T-helper 2 cell treated with Interferon-gamma antibody and Interleukin-4, amounts not matched to agents 5 μg/mL and 100 μg/mL, for 36 hours (primary cell): Measurements from ENCODE around the gene MCF2L2.
A peak's percentile ranks its signal among the peaks of the same experiment; 100 is the strongest.
"Not testable (repeated sequence)": the region's sequence is repeated elsewhere in the genome, so short reads cannot be mapped to it uniquely, and the experiment has no call there.

Source experiments
- DNase-seq: peaks from one replicate; pipeline ENCODE4 v3.0.0; 2021; ENCODE audit warnings: low spot score
- H3K27ac Mint-ChIP-seq: one replicate; pipeline ENCODE4 v1.8.0; 2021; ENCODE audit warnings: mild to moderate bottlenecking, mixed read lengths
- H3K27me3 Mint-ChIP-seq: one replicate; pipeline ENCODE4 v1.8.0; 2021; ENCODE audit warnings: low read depth, mixed read lengths
- H3K36me3 Mint-ChIP-seq: one replicate; pipeline ENCODE4 v1.8.0; 2021; ENCODE audit warnings: low read depth, mixed read lengths
- H3K4me1 Mint-ChIP-seq: one replicate; pipeline ENCODE4 v1.8.0; 2021; ENCODE audit warnings: low read depth, mixed read lengths
- H3K4me3 Mint-ChIP-seq: one replicate; pipeline ENCODE4 v1.8.0; 2022; ENCODE audit warnings: mild to moderate bottlenecking, moderate library complexity, mixed read lengths
- H3K9me3 Mint-ChIP-seq: one replicate; pipeline ENCODE4 v1.8.0; 2021; ENCODE audit warnings: mixed read lengths

MCF2L2 gene

DNA sequence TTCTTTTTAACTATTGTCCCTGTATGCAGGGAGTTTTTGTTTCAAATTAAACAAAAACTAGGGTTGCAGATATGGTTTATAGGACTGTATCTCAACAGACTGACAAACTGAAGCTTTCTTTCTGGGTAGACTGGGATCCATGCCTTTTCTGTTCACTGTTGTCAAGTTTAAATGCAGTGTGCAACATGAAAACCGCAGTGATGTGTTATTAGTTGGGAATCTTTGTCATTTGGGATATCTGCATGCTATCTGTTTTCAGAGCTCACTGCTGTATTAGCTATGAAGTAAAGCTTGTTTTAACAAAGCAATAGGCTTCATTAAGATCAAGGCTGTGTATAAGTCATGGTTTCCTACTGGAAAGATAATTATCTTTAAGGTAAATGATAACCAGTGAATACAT is 21.4 kb upstream of the MCF2L2 start:
- H3K4me3 Mint-ChIP-seq, result no peak overlapping the region
- H3K9me3 Mint-ChIP-seq, result peaks cover under 1% of the 10 kb centered on the region
- no peak for DNase-seq

DNA sequence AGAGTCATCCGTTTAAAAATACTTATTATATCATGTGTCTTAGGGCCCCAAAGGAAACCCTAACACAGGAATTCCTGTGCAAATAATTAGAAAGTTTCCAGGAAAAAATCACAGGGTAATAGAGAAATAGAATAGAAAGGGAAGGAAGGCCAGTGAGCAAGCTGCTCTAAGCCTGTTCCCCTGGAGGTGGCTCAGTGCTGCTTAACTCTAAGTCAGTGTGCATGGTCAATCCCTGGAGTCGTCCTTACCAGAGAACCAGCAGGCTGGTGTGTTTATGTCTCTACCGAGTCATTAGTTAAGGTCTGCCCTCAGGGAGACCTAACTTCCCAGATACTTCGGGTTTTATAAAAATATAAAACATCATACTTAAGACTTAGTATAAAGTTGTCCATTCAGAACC is 21.0 kb upstream of the MCF2L2 start:
- Mint-ChIP-seq H3K27ac (no peak overlapping the region), H3K4me1 (peaks cover 16% of the 10 kb centered on the region), H3K4me3 (no peak overlapping the region), H3K36me3 (peaks cover 6% of the 10 kb centered on the region), H3K9me3 (peaks cover 4% of the 10 kb centered on the region), H3K27me3 (no peaks in the 10 kb centered on the region)
- no peak for DNase-seq

More for the DNA sequence above, 21.4 kb upstream of the MCF2L2 start:
- H3K27ac Mint-ChIP-seq, result no peak overlapping the region
- peaks cover 7% of the 10 kb centered on the region for H3K36me3 Mint-ChIP-seq
- H3K27me3 Mint-ChIP-seq, result no peaks in the 10 kb centered on the region
- peaks cover 16% of the 10 kb centered on the region for H3K4me1 Mint-ChIP-seq

DNA sequence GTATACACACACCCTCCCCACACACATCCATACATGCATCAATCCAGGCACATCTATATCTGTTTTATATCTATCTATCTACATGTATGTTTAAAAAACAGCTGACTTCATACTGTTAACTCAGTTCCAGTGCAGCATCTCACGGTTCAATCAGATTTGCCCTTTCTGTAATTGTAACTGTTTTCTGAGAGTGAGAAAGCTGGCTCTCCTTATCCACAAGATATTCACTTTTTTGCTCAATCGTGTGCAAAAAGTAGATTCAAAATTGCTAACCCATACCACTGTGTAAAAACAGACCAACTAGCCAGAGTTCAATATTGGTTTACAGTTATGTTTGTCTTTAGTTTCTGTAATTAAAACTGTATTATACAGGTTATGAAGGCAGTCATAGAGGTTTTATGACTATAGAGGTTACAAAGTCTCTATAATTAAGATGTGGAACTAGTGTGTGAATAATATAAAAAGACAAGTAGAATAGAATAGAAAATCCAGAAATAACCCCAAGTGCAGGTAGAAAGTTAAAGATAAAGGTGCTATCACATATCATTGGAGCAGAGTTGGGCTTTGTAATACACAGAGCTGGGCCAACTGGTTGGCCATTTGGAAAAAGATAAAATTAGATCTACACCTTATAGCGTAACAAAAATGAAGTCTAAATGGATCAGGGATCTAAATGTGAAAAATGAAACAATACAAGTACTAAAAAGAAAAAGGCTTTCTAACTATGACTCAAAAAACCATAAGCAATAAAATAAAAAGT is 20.1 kb upstream of the MCF2L2 start:
- Mint-ChIP-seq H3K4me3 (peak overlapping the region; percentile 94), H3K9me3 (peaks cover 13% of the 10 kb centered on the region), H3K36me3 (peaks cover 7% of the 10 kb centered on the region), H3K4me1 (peaks cover 16% of the 10 kb centered on the region), H3K27ac (no peak overlapping the region), H3K27me3 (no peaks in the 10 kb centered on the region)
- DNase-seq, result no peak

DNA sequence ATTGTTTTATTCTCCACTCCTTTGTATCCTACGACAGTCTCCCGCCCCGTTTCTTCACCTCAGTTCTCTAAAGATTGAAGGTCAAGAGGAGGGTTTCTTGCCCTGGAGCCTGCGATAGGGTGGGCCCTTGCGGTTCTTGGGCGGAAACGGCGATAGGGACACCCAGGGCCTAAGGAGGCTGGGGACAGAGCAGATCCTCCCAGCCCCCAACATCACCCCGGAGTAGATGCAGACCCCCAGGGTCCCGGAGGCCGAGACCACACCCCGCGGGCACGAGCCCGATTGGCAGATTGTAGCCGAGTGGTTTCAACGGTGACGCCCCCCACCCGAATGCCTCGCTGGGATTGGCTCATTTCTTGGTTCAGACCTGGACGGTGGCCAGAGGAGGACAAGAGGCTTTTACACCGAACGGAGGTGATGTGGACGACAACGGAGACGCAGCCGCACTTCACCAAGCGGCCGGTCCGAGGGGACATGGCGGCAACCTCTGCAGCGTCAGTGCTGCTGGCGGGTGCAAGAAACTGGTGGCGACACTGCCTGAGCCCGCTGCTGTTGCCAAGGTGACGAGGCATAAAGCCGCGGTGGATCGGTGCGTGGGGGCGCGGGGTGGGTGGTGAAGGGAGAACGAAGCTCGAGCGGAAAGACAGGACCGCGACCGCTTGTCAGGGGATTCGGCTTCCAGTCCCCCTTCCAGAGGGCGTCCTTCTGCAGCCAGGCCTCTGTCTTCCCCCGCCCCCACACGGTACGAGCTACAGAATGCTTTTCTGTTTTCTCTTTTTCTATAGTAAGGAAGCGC is 19.0 kb upstream of the MCF2L2 start:
- Mint-ChIP-seq H3K27me3 (peaks cover 8% of the 10 kb centered on the region), H3K36me3 (peaks cover 12% of the 10 kb centered on the region), H3K27ac (peak overlapping the region; percentile 83), H3K4me1 (peaks cover 16% of the 10 kb centered on the region), H3K9me3 (peaks cover 24% of the 10 kb centered on the region), H3K4me3 (peak overlapping the region; percentile 94)
- DNase-seq, result peak; percentile 82

DNA sequence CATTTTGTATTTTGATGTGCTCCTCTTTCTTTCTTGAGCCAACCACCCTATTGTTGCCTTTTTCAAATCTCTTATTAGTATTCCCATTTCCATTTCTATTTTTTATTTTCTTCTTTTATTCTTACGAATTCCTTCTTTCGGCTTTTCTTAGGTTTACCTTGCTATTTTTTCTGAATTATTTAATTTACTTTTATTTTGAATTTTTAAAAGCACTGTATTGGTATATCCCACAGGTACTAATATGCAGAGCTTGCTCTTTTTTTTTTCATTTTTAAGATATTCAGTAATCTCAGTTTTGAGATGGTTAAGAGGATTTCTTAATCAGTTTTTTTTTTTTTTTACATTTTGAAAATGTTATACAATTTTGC is 18.4 kb upstream of the MCF2L2 start:
- Mint-ChIP-seq H3K27ac (peak overlapping the region; percentile 83), H3K4me3 (peak overlapping the region; percentile 94), H3K9me3 (peaks cover 30% of the 10 kb centered on the region), H3K27me3 (peaks cover 10% of the 10 kb centered on the region), H3K36me3 (peaks cover 8% of the 10 kb centered on the region), H3K4me1 (peaks cover 16% of the 10 kb centered on the region)
- no peak for DNase-seq

DNA sequence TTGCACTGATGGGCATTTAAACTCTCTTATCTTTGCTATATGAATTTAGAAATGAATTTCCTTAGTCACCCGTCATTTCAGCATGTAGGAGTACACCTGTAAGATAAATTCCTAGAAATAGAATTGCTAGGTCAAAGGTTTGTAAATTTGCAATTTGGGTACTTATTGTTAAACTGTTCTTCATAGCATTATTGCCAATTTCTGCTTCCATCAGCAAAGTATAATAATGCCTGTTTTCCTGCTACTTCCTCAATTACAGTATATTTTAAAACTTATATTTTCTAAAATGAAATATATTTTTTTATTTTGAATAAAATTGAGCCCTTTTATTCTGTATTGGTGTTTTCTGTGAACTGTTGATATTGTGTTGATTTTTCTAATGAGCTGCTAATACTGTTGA is 16.3 kb upstream of the MCF2L2 start:
- Mint-ChIP-seq H3K36me3 (peaks cover 8% of the 10 kb centered on the region), H3K4me3 (no peak overlapping the region), H3K27me3 (peaks cover 11% of the 10 kb centered on the region), H3K4me1 (peaks cover 18% of the 10 kb centered on the region), H3K9me3 (peaks cover 43% of the 10 kb centered on the region), H3K27ac (no peak overlapping the region)
- DNase-seq, result no peak

DNA sequence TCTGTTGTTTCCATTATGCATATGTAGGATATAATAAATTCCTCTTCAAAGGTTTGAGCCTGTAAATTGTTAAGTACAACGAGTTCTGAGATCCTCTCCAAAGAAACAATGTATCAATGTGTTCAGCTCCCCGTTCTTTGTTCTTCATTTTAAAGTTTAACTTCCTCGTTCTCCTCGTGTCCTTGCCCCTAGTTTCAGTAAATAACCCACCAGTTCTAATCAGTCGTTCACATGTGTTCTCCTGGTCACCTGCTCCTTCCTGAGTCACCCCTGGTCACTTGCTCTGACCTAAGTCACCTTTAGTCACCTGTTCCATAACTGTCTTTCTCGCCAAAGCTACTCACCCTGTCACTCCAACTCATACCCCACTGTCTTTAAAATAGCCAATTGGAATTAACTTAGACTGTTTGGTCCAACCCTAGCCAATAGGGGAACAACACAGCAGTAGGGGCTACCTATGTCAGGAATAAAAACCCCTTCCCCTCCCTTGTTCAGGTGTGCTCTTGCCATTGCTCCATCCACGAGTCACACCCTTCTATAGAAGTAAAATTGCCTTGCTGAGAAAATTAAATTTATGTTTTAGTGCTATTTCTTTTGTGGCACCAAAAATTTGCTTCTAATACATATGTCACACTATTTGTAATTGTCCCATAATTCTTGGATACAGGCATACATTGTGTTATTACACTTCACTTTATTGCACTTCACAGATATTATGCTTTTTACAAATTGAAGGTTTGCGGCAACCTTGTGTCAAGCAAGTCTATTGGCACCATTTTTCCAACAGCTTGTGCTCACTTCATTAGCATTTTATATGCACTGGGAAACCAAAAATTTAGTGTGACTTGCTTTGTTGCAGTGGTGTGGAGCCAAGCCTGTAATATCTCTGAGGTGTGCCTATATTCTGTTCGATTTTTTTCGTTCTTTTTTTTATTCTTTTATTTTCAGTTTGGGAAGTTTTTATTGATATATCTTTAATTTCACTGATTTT is 15.3 kb upstream of the MCF2L2 start:
- DNase-seq, result no peak
- Mint-ChIP-seq H3K4me3 (no peak overlapping the region), H3K36me3 (peaks cover 8% of the 10 kb centered on the region), H3K27me3 (peaks cover 11% of the 10 kb centered on the region), H3K9me3 (peaks cover 43% of the 10 kb centered on the region), H3K27ac (no peak overlapping the region), H3K4me1 (peaks cover 20% of the 10 kb centered on the region)

DNA sequence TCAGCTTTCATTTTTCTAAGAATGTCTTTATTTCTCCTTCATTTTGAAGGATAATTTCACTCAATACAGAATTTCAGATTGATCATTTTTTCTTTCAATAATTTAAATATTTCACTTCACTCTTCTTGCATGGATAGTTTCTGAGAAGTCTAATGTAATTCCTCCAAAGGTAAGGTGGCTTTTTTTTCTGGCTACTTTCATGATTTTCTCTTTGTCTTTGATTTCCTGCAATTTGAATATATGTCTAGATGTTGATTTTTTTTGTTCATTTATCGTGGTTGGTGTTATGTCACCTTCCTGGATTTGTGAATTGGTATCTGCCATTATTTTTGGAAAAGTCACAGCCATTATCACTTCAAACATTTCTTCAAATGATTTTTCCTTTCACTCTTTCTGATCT is 14.6 kb upstream of the MCF2L2 start:
- no peak overlapping the region for H3K4me3 Mint-ChIP-seq
- H3K4me1 Mint-ChIP-seq, result peaks cover 20% of the 10 kb centered on the region
- peaks cover 43% of the 10 kb centered on the region for H3K9me3 Mint-ChIP-seq
- H3K27me3 Mint-ChIP-seq, result peaks cover 11% of the 10 kb centered on the region
- no peak for DNase-seq
- H3K27ac Mint-ChIP-seq, result no peak overlapping the region
- H3K36me3 Mint-ChIP-seq, result peaks cover 8% of the 10 kb centered on the region

DNA sequence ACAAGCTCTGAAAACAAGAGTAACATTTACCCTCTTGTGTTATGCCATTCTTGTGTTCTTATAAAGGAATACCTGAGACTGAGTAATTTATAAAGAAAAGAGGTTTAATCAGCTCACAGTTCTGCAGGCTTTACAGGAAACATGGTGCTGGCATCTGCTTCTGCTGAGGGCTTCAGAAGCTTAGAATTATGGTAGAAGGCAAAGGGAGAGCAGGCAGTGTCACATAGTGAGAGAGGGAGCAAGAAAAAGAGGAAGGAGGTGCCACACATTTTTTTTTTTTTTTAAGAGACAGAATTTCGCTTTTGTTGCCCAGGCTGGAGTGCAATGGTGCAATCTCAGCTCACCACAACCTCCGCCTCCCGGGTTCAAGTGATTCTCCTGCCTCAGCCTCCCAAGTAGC is 12.1 kb upstream of the MCF2L2 start:
- Mint-ChIP-seq H3K9me3 (peaks cover 43% of the 10 kb centered on the region), H3K27me3 (peaks cover 11% of the 10 kb centered on the region), H3K4me1 (peaks cover 40% of the 10 kb centered on the region)
- H3K27ac Mint-ChIP-seq, H3K36me3 Mint-ChIP-seq, DNase-seq, H3K4me3 Mint-ChIP-seq: not testable (repeated sequence)

DNA sequence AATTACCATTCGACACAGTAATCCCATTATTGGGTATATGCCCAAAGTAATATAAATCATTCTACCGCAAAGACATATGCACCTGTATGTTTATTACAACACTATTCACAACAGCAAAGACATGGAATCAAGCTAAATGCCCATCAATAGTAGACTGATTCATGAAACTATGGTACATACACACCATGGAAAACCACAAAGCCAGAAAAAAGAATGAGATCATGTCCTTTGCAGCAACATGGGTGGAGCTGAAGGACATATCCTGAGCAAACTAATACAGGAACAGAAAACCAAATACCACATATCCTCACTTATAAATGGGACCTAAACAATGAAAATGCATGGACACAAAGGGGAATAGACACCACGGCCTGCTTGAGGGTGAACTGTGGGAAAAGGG is 11.1 kb upstream of the MCF2L2 start:
- Mint-ChIP-seq H3K27ac (no peak overlapping the region), H3K27me3 (peaks cover 11% of the 10 kb centered on the region), H3K4me1 (peaks cover 49% of the 10 kb centered on the region), H3K36me3 (peaks cover 8% of the 10 kb centered on the region), H3K9me3 (peaks cover 40% of the 10 kb centered on the region), H3K4me3 (no peak overlapping the region)
- no peak for DNase-seq

DNA sequence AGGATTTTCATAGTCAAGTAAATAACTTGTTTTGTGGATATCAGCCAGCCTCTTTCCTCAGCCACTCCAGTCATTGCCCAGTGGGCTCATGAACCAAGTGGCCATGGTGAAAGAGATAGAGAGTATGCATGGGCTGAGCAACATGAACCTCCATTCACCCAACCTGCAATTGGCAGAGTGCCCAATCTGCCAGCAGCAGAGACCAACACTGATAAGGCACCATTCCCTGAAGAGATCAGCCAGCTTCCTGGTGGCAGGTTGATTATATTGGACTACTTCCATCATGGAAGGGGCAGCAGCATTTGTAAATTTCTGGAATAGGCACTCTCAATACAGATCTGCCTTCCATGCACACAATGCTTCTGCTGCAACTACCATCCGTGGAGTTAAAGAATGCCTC is 10.3 kb upstream of the MCF2L2 start:
- H3K27ac Mint-ChIP-seq, result no peak overlapping the region
- H3K4me3 Mint-ChIP-seq, result no peak overlapping the region
- no peak for DNase-seq
- H3K9me3 Mint-ChIP-seq, result peaks cover 32% of the 10 kb centered on the region
- peaks cover 50% of the 10 kb centered on the region for H3K4me1 Mint-ChIP-seq
- peaks cover 11% of the 10 kb centered on the region for H3K27me3 Mint-ChIP-seq
- H3K36me3 Mint-ChIP-seq, result peaks cover 7% of the 10 kb centered on the region

DNA sequence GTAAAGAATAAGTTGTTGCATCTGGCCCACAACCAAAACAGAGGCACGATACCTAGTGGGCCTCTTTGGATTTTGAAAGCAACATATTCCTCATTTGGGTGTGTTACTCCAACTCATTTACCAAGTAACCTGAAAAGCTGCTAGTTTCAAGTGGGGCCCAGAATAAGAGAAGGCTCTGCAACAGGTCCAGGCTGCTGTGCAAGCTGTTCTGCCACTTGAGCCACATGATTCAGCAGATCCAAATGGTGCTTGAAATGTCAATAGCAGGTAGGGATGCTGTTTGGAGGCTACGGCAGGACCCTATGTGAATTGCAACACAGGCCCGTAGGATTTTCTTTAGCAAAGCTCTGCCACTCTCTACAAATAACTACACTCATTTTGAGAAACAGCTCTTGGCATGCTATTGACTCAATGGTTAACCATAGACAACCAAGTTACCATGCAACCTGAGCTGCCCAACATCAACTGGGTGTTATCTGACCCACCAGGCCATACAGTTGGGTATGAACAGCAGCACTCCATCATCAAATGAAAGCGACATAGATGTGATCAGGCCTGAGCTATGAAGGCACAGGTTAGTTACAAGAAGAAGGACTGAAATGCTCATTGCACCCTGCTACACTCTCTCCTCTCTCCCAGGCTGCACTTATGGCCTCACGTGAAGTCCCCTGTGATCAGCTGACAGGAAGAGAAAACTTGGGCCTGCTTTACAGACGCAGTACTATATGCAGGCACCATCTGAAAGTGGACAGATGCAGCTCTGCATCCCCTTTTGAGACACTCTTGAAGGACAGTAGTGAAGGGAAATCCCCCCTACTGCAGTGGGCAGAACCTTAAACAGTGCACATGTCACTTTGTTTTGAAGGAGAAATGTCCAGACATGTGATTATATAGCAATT is 9.5 kb upstream of the MCF2L2 start:
- Mint-ChIP-seq H3K9me3 (peaks cover 24% of the 10 kb centered on the region), H3K27me3 (peaks cover 5% of the 10 kb centered on the region), H3K4me1 (peaks cover 51% of the 10 kb centered on the region), H3K27ac (no peak overlapping the region), H3K36me3 (no peaks in the 10 kb centered on the region), H3K4me3 (no peak overlapping the region)
- no peak for DNase-seq

DNA sequence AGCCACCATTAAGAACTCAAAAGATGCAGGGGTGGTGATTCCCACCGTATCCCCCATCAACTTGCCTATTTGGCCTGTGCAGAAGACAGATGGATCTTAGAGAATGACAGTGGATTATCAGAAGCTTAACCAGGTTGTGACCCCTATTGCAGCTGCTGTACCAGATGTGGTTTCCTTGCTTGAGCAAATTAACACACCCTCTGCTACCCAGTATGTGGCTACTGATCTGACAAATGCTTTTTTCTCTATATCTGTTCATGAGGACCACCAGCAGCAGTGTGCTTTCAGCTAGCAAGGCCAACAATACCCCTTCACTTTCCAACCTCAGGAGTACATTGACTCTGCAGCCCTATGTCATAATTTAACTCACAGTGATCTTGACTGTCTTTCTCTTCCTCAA is 8.6 kb upstream of the MCF2L2 start:
- H3K27ac Mint-ChIP-seq, result no peak overlapping the region
- no peaks in the 10 kb centered on the region for H3K36me3 Mint-ChIP-seq
- peaks cover 15% of the 10 kb centered on the region for H3K9me3 Mint-ChIP-seq
- H3K4me1 Mint-ChIP-seq, result peaks cover 51% of the 10 kb centered on the region
- no peak overlapping the region for H3K4me3 Mint-ChIP-seq
- DNase-seq, result no peak
- H3K27me3 Mint-ChIP-seq, result peaks cover 3% of the 10 kb centered on the region
